CD4-positive, alpha-beta T cell treated with Interleukin-12 subunit alpha and Interleukin-12 subunit beta, for 1 hour (primary cell): Measurements from ENCODE around the gene SLC51A.
"Not testable (repeated sequence)": the region's sequence is repeated elsewhere in the genome, so short reads cannot be mapped to it uniquely, and the experiment has no call there.

ENCODE experiments used
- DNase-seq: peaks from one replicate; pipeline ENCODE4 v3.0.0-alpha.2; 2020

SLC51A gene

GRCh38 chr3:196193736-196194541 is 22.4 kb upstream of the SLC51A start:
- DNase-seq = no peak

GRCh38 chr3:196194542-196194915 is 21.8 kb upstream of the SLC51A start:
- DNase-seq = no peak

- DNase-seq = peak; percentile 36
Observed at GRCh38 chr3:196195664-196196265, 20.6 kb upstream of the SLC51A start.

GRCh38 chr3:196197524-196197923 is 18.8 kb upstream of the SLC51A start:
- no peak for DNase-seq

GRCh38 chr3:196198081-196198675 is 18.2 kb upstream of the SLC51A start:
- no peak for DNase-seq

GRCh38 chr3:196198771-196199753 is 17.3 kb upstream of the SLC51A start:
- no peak for DNase-seq

GRCh38 chr3:196202516-196202970 is 13.8 kb upstream of the SLC51A start:
- DNase-seq = no peak

GRCh38 chr3:196203846-196204245 is 12.5 kb upstream of the SLC51A start:
- DNase-seq = no peak

- DNase-seq = not testable (repeated sequence)
Observed at GRCh38 chr3:196205442-196206205, 10.7 kb upstream of the SLC51A start.

- DNase-seq = peak; percentile 42
Observed at GRCh38 chr3:196207159-196207832, 9.0 kb upstream of the SLC51A start.

- DNase-seq = peak; percentile 77
Observed at GRCh38 chr3:196207833-196208607, 8.3 kb upstream of the SLC51A start.

- DNase-seq = no peak
Observed at GRCh38 chr3:196208942-196209695, 7.2 kb upstream of the SLC51A start.

- DNase-seq = not testable (repeated sequence)
Observed at GRCh38 chr3:196209944-196210672, 6.2 kb upstream of the SLC51A start.

GRCh38 chr3:196210673-196211556 is 5.4 kb upstream of the SLC51A start, which contains the start of gene ZDHHC19:
ZDHHC19 (minus strand) TSS chr3:196211400; CDS start chr3:196211315, 85 bp downstream.
- no peak for DNase-seq

- no peak for DNase-seq
Observed at GRCh38 chr3:196214783-196215441, 1.4 kb upstream of the SLC51A start.

GRCh38 chr3:196215493-196216020 is 777 bp upstream of the SLC51A start:
- no peak for DNase-seq

- no peak for DNase-seq
Observed at GRCh38 chr3:196216681-196217211, 412 bp downstream of the SLC51A start.
